H9 (cell line): Measurements from ENCODE around the gene DNAJB11. TPM values are rescaled to one million over a fixed set of nuclear protein-coding genes. Genes with fewer than 3 reads are reported as not detected.

ENCODE experiments used
- DNase-seq: peaks from one replicate; pipeline ENCODE4 v3.0.0-alpha.2; 2017
- H2AFZ ChIP-seq: one replicate; pipeline ENCODE4 v1.6.1; 2013; ENCODE audit warnings: mild to moderate bottlenecking, low read length, control low read depth, moderate library complexity
- H2AK5ac ChIP-seq: 2 replicates; pipeline ENCODE4 v1.6.1; 2013; ENCODE audit warnings: low read length, control low read depth, mixed read lengths; ENCODE audit not compliant: insufficient read length
- H2BK120ac ChIP-seq: one replicate; pipeline ENCODE4 v1.6.1; 2013; ENCODE audit warnings: low read depth, mild to moderate bottlenecking, low read length, control low read depth, inconsistent platforms; ENCODE audit not compliant: poor library complexity, severe bottlenecking
- H2BK12ac ChIP-seq: 2 replicates; pipeline ENCODE4 v1.6.1; 2013; ENCODE audit warnings: low read length, control low read depth, mixed read lengths, low read depth; ENCODE audit not compliant: insufficient read length
- H2BK15ac ChIP-seq: 2 replicates; pipeline ENCODE4 v1.6.1; 2013; ENCODE audit warnings: low read depth, low read length, control low read depth
- H2BK20ac ChIP-seq: one replicate; pipeline ENCODE4 v1.6.1; 2013; ENCODE audit warnings: low read depth, mild to moderate bottlenecking, low read length, control low read depth, inconsistent platforms; ENCODE audit not compliant: poor library complexity, severe bottlenecking
- H2BK5ac ChIP-seq: 2 replicates; pipeline ENCODE4 v1.6.1; 2013; ENCODE audit warnings: low read length, control low read depth, mixed read lengths; ENCODE audit not compliant: insufficient read length
- H3K14ac ChIP-seq: 2 replicates; pipeline ENCODE4 v1.6.1; 2013; ENCODE audit warnings: low read length, control low read depth; ENCODE audit not compliant: insufficient read depth
- H3K18ac ChIP-seq: 2 replicates; pipeline ENCODE4 v1.6.1; 2013; ENCODE audit warnings: low read depth, mild to moderate bottlenecking, mixed read lengths, low read length, control low read depth; ENCODE audit not compliant: insufficient read length
- H3K23ac ChIP-seq: 2 replicates; pipeline ENCODE4 v1.6.1; 2013; ENCODE audit warnings: low read length, control low read depth, mixed read lengths, low read depth; ENCODE audit not compliant: insufficient read length
- H3K23me2 ChIP-seq: 2 replicates; pipeline ENCODE4 v1.6.1; 2013; ENCODE audit warnings: low read depth, mild to moderate bottlenecking, mixed read lengths, low read length, control low read depth; ENCODE audit not compliant: insufficient read length, poor library complexity, severe bottlenecking
- H3K27ac ChIP-seq: 2 replicates; pipeline ENCODE4 v1.5.1; 2013; ENCODE audit warnings: low read length, control low read depth, mixed read lengths, low read depth; ENCODE audit not compliant: insufficient read length
- H3K27me3 ChIP-seq: 2 replicates; pipeline ENCODE4 v1.6.1; 2013; ENCODE audit warnings: low read length, control low read depth, inconsistent platforms; ENCODE audit not compliant: insufficient read depth
- H3K4ac ChIP-seq: 2 replicates; pipeline ENCODE4 v1.6.1; 2013; ENCODE audit warnings: low read depth, mild to moderate bottlenecking, control low read depth, inconsistent platforms, low read length, moderate library complexity
- H3K4me1 ChIP-seq: 2 replicates; pipeline ENCODE4 v1.6.1; 2013; ENCODE audit warnings: low read length, control low read depth, inconsistent platforms; ENCODE audit not compliant: insufficient read depth
- H3K4me2 ChIP-seq: 2 replicates; pipeline ENCODE4 v1.6.1; 2013; ENCODE audit warnings: low read length, control low read depth, mixed read lengths; ENCODE audit not compliant: insufficient read length, insufficient read depth
- H3K56ac ChIP-seq: 2 replicates; pipeline ENCODE4 v1.6.1; 2013; ENCODE audit warnings: low read depth, mild to moderate bottlenecking, mixed read lengths, low read length, control low read depth; ENCODE audit not compliant: insufficient read length
- H3K79me1 ChIP-seq: 2 replicates; pipeline ENCODE4 v1.6.1; 2013; ENCODE audit warnings: low read depth, mild to moderate bottlenecking, moderate library complexity, low read length, control low read depth, inconsistent platforms; ENCODE audit not compliant: insufficient read depth, poor library complexity, severe bottlenecking
- H3K79me2 ChIP-seq: 2 replicates; pipeline ENCODE4 v1.6.1; 2013; ENCODE audit warnings: low read length, control low read depth, inconsistent platforms; ENCODE audit not compliant: insufficient read depth
- H3K9ac ChIP-seq: 2 replicates; pipeline ENCODE4 v1.6.1; 2013; ENCODE audit warnings: low read length, control low read depth, mixed read lengths; ENCODE audit not compliant: insufficient read length; ENCODE audit errors: extremely low read depth
- H3K9me3 ChIP-seq: one replicate; pipeline ENCODE4 v1.6.1; 2013; ENCODE audit warnings: low read depth, low read length, inconsistent platforms; ENCODE audit not compliant: control insufficient read depth
- H3T11ph ChIP-seq: one replicate; pipeline ENCODE4 v1.6.1; 2013; ENCODE audit warnings: mild to moderate bottlenecking, low read length, control low read depth, inconsistent platforms
- H4K20me1 ChIP-seq: one replicate; pipeline ENCODE4 v1.6.1; 2013; ENCODE audit not compliant: control insufficient read depth, insufficient read length, insufficient read depth
- H4K5ac ChIP-seq: 2 replicates; pipeline ENCODE4 v1.6.1; 2013; ENCODE audit warnings: low read depth, mild to moderate bottlenecking, mixed read lengths, low read length, control low read depth; ENCODE audit not compliant: insufficient read length
- H4K8ac ChIP-seq: replicated peaks from 2 replicates; pipeline ENCODE4 v1.6.1; 2013; ENCODE audit warnings: low read length, control low read depth, mixed read lengths, low read depth; ENCODE audit not compliant: insufficient read length
- H4K91ac ChIP-seq: 2 replicates; pipeline ENCODE4 v1.6.1; 2013; ENCODE audit warnings: low read depth, mild to moderate bottlenecking, moderate library complexity, mixed read lengths, low read length, control low read depth; ENCODE audit not compliant: insufficient read length
- H3K27ac Mint-ChIP-seq, 3 experiments: 2 replicates in 2 of 3; 3 replicates in 1 of 3; pipeline ENCODE4 v1.8.0; 2020 to 2021; ENCODE audit warnings: mixed read lengths in 3 of 3, mild to moderate bottlenecking in 1 of 3, moderate library complexity in 1 of 3
- H3K27me3 Mint-ChIP-seq: 2 replicates; pipeline ENCODE4 v1.8.0; 2021; ENCODE audit warnings: low read depth, mild to moderate bottlenecking, moderate library complexity, mixed read lengths
- H3K36me3 Mint-ChIP-seq, 3 experiments: 2 replicates in 2 of 3; 3 replicates in 1 of 3; pipeline ENCODE4 v1.8.0; 2020 to 2021; ENCODE audit warnings: low read depth in 3 of 3, mixed read lengths in 3 of 3; ENCODE audit not compliant: insufficient read depth in 1 of 3
- H3K4me1 Mint-ChIP-seq, 2 experiments: 2 replicates each; pipeline ENCODE4 v1.8.0; 2020; ENCODE audit warnings: mixed read lengths in 2 of 2
- H3K4me3 Mint-ChIP-seq, 2 experiments: 2 replicates in 1 of 2; 3 replicates in 1 of 2; pipeline ENCODE4 v1.8.0; 2020 to 2021; ENCODE audit warnings: mild to moderate bottlenecking in 2 of 2, mixed read lengths in 2 of 2, moderate library complexity in 1 of 2
- H3K9me3 Mint-ChIP-seq, 2 experiments: 2 replicates in 1 of 2; 3 replicates in 1 of 2; pipeline ENCODE4 v1.8.0; 2020; ENCODE audit warnings: mild to moderate bottlenecking in 2 of 2, mixed read lengths in 2 of 2, moderate library complexity in 1 of 2
- total RNA-seq: library from RNA; stranded (reverse); gene quantifications from 2 replicates; pipeline ENCODE4 v1.2.1, GENCODE V29; 2021
- TF ChIP-seq, protein P1 (sequence below): fragments of 200-600 bp; sonication (generic); conservative IDR thresholded peaks from 3 replicates; pipeline ENCODE4 v1.8.0; 2021; ENCODE audit warnings: antibody characterized with exemption, mild to moderate bottlenecking

The DNAJB11 gene
- total RNA-seq, 1 experiment from 2014 or later, result 61.2 TPM

DNA sequence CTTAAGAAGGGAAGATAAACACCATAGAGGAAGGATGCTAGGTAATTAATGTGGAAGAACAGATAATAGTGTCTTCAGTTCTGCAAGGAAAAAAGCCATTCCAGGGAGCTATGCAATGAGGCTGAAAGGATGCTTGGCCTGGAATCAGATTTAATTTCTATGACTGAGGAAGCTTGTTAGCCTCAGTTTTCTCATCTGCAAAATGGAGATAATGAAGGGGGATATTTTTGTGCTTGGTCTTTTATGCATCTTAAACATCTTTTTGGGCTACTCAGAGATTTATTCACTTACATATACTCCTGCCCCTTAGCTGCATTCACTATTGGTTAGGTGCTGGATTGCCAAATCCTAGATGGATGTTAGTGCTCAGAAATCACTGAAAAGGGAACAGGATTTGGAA, 16.7 kb downstream of the DNAJB11 start:
- H3K4me2 ChIP-seq, result no peak overlapping the region
- no peak overlapping the region for H2BK12ac ChIP-seq
- no peak overlapping the region for H3K14ac ChIP-seq
- no peak overlapping the region for H3K18ac ChIP-seq
- H3K27ac ChIP-seq, result no peak overlapping the region
- H3K4me1 ChIP-seq, result no peaks in the 10 kb centered on the region
- DNase-seq, result no peak
- peaks cover 23 to 40% (median 37%) of the 10 kb centered on the region in 3 experiments; a peak in 6 of 7 replicates for H3K36me3 Mint-ChIP-seq
- no peak overlapping the region for H2AFZ ChIP-seq
- TF ChIP-seq, protein P1, sequence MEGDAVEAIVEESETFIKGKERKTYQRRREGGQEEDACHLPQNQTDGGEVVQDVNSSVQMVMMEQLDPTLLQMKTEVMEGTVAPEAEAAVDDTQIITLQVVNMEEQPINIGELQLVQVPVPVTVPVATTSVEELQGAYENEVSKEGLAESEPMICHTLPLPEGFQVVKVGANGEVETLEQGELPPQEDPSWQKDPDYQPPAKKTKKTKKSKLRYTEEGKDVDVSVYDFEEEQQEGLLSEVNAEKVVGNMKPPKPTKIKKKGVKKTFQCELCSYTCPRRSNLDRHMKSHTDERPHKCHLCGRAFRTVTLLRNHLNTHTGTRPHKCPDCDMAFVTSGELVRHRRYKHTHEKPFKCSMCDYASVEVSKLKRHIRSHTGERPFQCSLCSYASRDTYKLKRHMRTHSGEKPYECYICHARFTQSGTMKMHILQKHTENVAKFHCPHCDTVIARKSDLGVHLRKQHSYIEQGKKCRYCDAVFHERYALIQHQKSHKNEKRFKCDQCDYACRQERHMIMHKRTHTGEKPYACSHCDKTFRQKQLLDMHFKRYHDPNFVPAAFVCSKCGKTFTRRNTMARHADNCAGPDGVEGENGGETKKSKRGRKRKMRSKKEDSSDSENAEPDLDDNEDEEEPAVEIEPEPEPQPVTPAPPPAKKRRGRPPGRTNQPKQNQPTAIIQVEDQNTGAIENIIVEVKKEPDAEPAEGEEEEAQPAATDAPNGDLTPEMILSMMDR, result no peak
- H2AK5ac ChIP-seq, result no peak overlapping the region
- H3K27ac Mint-ChIP-seq, result no peak overlapping the region
- no peaks in the 10 kb centered on the region for H4K20me1 ChIP-seq
- no peak overlapping the region for H3K4me3 Mint-ChIP-seq
- no peak overlapping the region for H3K23ac ChIP-seq
- H4K8ac ChIP-seq, result no peak overlapping the region
- H3K9me3 Mint-ChIP-seq, result no peaks in the 10 kb centered on the region
- H4K91ac ChIP-seq, result no peak overlapping the region
- H3K27me3 ChIP-seq, result no peaks in the 10 kb centered on the region
- no peak overlapping the region for H3K9ac ChIP-seq
- no peak overlapping the region for H3K56ac ChIP-seq
- no peaks in the 10 kb centered on the region for H3K27me3 Mint-ChIP-seq
- no peak overlapping the region for H2BK120ac ChIP-seq
- no peak overlapping the region for H2BK5ac ChIP-seq
- H2BK15ac ChIP-seq, result no peak overlapping the region
- no peak overlapping the region for H3K4ac ChIP-seq
- H3K4me1 Mint-ChIP-seq, result no peaks in the 10 kb centered on the region
- no peaks in the 10 kb centered on the region for H3K9me3 ChIP-seq
- no peaks in the 10 kb centered on the region for H3K79me2 ChIP-seq
- no peak overlapping the region for H2BK20ac ChIP-seq
- no peak overlapping the region for H4K5ac ChIP-seq
- H3T11ph ChIP-seq, result no peak overlapping the region
- no peaks in the 10 kb centered on the region for H3K23me2 ChIP-seq
- no peaks in the 10 kb centered on the region for H3K79me1 ChIP-seq
